ENCODE results near the gene PLEKHG4B.

DNA sequence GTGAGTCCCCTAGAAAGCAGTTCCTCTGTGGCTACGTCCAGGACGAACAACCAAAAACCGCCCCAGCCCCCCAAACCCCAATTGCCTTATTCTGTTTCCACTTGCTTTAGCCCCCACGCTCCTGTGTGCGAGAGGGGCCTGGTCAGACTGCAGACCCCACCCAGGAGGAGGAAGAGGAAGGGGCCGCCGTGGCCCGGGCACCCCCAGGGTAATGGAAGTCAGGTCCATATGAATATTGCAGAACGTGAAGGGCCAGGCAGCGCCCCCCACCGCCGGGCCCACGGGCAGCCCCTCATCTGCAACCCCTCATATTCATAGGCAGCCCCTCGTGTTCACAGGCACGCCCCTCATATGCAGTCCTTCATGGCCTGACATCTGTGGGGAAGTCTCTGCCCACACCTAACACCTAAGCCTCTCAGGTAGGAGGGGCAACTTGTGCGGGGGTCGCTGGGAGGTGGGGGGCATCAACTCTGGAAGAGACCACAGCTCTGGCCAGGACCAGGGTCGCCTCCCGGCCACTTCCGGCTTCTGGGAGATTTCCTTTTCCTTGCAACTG, 37.7 kb upstream of the PLEKHG4B start:
- TF ChIP-seq, protein P1, sequence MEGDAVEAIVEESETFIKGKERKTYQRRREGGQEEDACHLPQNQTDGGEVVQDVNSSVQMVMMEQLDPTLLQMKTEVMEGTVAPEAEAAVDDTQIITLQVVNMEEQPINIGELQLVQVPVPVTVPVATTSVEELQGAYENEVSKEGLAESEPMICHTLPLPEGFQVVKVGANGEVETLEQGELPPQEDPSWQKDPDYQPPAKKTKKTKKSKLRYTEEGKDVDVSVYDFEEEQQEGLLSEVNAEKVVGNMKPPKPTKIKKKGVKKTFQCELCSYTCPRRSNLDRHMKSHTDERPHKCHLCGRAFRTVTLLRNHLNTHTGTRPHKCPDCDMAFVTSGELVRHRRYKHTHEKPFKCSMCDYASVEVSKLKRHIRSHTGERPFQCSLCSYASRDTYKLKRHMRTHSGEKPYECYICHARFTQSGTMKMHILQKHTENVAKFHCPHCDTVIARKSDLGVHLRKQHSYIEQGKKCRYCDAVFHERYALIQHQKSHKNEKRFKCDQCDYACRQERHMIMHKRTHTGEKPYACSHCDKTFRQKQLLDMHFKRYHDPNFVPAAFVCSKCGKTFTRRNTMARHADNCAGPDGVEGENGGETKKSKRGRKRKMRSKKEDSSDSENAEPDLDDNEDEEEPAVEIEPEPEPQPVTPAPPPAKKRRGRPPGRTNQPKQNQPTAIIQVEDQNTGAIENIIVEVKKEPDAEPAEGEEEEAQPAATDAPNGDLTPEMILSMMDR (conservative IDR thresholded peaks at IDR 0.05; ENCODE audit: low read depth, low read length): no peak
- TF ChIP-seq BHLHE40 (IDR thresholded peaks at IDR 0.05; ENCODE audit: low read depth, low read length) (no peak), RFX5 (IDR thresholded peaks at IDR 0.05; ENCODE audit: low read depth, low read length) (no peak), RAD21 (IDR thresholded peaks at IDR 0.05; ENCODE audit: low read length) (no peak), RCOR1 (IDR thresholded peaks at IDR 0.05; ENCODE audit: insufficient replicate concordance, low read length) (no peak), CEBPB (IDR thresholded peaks at IDR 0.05; ENCODE audit: low read depth, low read length) (no peak), MXI1 (IDR thresholded peaks at IDR 0.05; ENCODE audit: borderline replicate concordance, low read depth, low read length) (no peak), MAFK (IDR thresholded peaks at IDR 0.05; ENCODE audit: low read depth, low read length) (no peak), NFE2L2 (IDR thresholded peaks at IDR 0.05; ENCODE audit: low read depth, low read length) (no peak), FOS (IDR thresholded peaks at IDR 0.05; ENCODE audit: low read depth, low read length) (no peak)
- TF ChIP-seq, protein P2, sequence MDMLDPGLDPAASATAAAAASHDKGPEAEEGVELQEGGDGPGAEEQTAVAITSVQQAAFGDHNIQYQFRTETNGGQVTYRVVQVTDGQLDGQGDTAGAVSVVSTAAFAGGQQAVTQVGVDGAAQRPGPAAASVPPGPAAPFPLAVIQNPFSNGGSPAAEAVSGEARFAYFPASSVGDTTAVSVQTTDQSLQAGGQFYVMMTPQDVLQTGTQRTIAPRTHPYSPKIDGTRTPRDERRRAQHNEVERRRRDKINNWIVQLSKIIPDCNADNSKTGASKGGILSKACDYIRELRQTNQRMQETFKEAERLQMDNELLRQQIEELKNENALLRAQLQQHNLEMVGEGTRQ (IDR thresholded peaks at IDR 0.05; ENCODE audit: low read depth, low read length): no peak

Measured in IMR-90 (cell line).